Tibial artery (tissue), 4 donors: ENCODE results near the gene PERCC1.
"Not testable (repeated sequence)": the region's sequence is repeated elsewhere in the genome, so short reads cannot be mapped to it uniquely, and the experiment has no call there.

ENCODE experiments used
- DNase-seq, 2 donors: peaks; one replicate each; pipeline ENCODE4 v3.0.0-alpha.2; 2019
- H3K27ac ChIP-seq, 2 donors: fragments of 200-600 bp; sonication (generic) in 1 of 2; 1 replicate in 1 of 2; 2 replicates in 1 of 2; pipeline ENCODE4 v1.5.1; 2018 to 2019; ENCODE audit warnings: mild to moderate bottlenecking in 1 of 2
- H3K27me3 ChIP-seq, 2 donors: fragments of 200-600 bp; sonication (generic) in 1 of 2; one replicate each; pipeline versions ENCODE4 v1.5.1 to v1.6.0; 2016 to 2019
- H3K36me3 ChIP-seq, 3 donors: fragments of 200-600 bp; sonication (generic) in 2 of 3; one replicate each; pipeline ENCODE4 v1.5.1; 2016 to 2019; ENCODE audit warnings: mild to moderate bottlenecking in 2 of 3
- H3K4me1 ChIP-seq, 4 donors: fragments of 200-600 bp; sonication (generic) in 2 of 4; 1 replicate in 3 of 4; 2 replicates in 1 of 4; pipeline ENCODE4 v1.5.1; 2016 to 2019
- H3K4me3 ChIP-seq, 2 donors: fragments of 200-600 bp; sonication (generic) in 1 of 2; 1 replicate in 1 of 2; 2 replicates in 1 of 2; pipeline ENCODE4 v1.5.1; 2018 to 2019; ENCODE audit warnings: mild to moderate bottlenecking in 2 of 2
- H3K9me3 ChIP-seq, 3 donors: fragments of 200-600 bp; sonication (generic) in 1 of 3; one replicate each; pipeline ENCODE4 v1.5.1; 2016 to 2019
- intact Hi-C: fragments of 100-400 bp; cut with DNase I; formaldehyde crosslinking; loops from one replicate; pipeline ENCODE4 v1.15.0; 2023; ENCODE audit warnings: low total_unique reads
- TF ChIP-seq, protein P1 (sequence below), 2 experiments: fragments of 200-600 bp in 1 of 2; fragments of 450-650 bp in 1 of 2; IDR thresholded peaks; one replicate each; pipeline ENCODE4 v1.5.1; 2017 to 2019; ENCODE audit warnings: antibody characterized with exemption in 2 of 2, mild to moderate bottlenecking in 1 of 2, moderate library complexity in 1 of 2

The PERCC1 gene

DNA sequence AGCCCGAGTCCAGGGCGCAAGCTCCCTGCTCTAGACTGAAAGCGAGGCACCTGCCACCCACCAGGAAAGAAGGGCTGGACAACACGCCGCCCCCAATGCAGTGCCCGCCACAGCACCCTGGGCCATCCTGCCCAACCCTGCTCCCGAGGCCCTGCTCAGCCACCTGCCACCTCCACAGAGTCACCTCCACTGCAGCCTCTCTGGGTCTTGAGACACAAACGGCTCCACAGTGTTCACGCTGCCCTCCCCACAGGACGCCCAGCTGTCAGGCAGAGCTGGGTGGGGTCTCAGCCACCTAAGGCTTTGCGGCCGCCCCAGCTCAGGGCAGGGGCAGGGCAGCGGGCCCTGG lies 34.7 kb downstream of the PERCC1 start:
- no peak for DNase-seq
- H3K36me3 ChIP-seq: peaks cover 10 to 46% (median 14%) of the 10 kb centered on the region in 3 donors

DNA sequence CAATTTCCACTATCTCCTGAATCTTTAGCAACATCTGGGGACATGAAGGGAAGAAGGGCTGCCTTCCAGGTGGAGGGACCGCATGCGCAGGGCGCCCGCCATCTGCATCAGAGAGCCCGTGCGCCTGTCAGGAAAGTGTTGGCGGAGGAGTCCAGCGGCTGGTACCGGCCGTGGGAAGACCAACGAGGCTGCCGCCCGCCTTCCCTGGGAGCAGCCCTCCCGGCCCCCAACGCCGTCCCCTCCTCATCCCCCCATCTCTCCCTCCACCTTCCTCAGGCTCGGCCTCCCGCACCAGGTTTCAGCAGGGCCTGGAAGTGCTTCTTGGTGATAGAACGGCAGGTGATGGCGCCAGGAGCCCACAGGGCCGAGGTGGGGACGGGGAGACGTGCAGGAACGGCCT lies 35.2 kb downstream of the PERCC1 start:
- Histone ChIP-seq H3K4me1 (peaks cover 0 to 9% (median 5%) of the 10 kb centered on the region in 4 donors), H3K9me3 (no peaks in the 10 kb centered on the region), H3K27ac (no peak overlapping the region), H3K4me3 (no peak overlapping the region), H3K36me3 (peaks cover 5 to 41% (median 9%) of the 10 kb centered on the region in 3 donors), H3K27me3 (no peaks in the 10 kb centered on the region)
- intact Hi-C loops: no loop called here
- no peak for DNase-seq
- TF ChIP-seq, protein P1, sequence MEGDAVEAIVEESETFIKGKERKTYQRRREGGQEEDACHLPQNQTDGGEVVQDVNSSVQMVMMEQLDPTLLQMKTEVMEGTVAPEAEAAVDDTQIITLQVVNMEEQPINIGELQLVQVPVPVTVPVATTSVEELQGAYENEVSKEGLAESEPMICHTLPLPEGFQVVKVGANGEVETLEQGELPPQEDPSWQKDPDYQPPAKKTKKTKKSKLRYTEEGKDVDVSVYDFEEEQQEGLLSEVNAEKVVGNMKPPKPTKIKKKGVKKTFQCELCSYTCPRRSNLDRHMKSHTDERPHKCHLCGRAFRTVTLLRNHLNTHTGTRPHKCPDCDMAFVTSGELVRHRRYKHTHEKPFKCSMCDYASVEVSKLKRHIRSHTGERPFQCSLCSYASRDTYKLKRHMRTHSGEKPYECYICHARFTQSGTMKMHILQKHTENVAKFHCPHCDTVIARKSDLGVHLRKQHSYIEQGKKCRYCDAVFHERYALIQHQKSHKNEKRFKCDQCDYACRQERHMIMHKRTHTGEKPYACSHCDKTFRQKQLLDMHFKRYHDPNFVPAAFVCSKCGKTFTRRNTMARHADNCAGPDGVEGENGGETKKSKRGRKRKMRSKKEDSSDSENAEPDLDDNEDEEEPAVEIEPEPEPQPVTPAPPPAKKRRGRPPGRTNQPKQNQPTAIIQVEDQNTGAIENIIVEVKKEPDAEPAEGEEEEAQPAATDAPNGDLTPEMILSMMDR (IDR thresholded peaks at IDR 0.05): no peak

More for the DNA sequence above, 34.7 kb downstream of the PERCC1 start:
- Histone ChIP-seq H3K9me3 (no peaks in the 10 kb centered on the region), H3K27ac (no peak overlapping the region), H3K4me3 (no peak overlapping the region), H3K4me1 (peaks cover 0 to 3% (median 2%) of the 10 kb centered on the region in 4 donors), H3K27me3 (no peaks in the 10 kb centered on the region)
- intact Hi-C loops: no loop called here
- TF ChIP-seq, protein P1 (IDR thresholded peaks at IDR 0.05): no peak

DNA sequence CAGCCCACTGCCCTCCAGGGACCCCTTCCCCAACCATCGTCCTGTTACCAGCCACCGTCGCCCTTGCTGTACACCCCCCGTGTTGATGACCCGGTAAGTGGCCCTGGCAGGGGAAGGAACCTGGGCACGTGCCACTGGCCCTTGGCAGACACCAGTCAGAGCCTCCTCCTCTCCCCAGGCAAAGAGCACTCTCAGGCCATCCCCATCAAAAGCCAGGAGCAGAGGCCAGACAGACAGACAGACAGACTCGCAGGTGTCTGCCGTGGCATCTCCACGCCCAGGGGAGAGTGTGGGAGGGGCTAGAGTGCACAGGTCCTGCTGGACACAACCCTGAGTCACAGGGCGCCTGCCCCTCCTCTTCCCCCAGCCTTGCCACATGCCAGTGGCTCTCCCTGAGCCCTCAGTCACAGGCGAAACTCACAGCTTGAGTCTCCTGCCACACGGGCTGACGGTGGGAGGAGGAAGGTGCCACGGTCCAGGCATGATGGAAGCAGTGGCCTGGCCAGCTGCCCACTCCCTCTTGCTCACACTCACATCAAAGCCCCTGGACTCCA lies 36.2 kb downstream of the PERCC1 start:
- TF ChIP-seq, protein P1 (IDR thresholded peaks at IDR 0.05): no peak
- no peak overlapping the region for H3K4me3 ChIP-seq
- no peak overlapping the region for H3K27ac ChIP-seq
- no peaks in the 10 kb centered on the region for H3K27me3 ChIP-seq
- no peak for DNase-seq
- H3K9me3 ChIP-seq: no peaks in the 10 kb centered on the region
- peaks cover 0 to 10% (median 5%) of the 10 kb centered on the region in 4 donors for H3K4me1 ChIP-seq
- intact Hi-C loops: no loop called here
- H3K36me3 ChIP-seq: peaks cover 0 to 38% (median 3%) of the 10 kb centered on the region in 3 donors

DNA sequence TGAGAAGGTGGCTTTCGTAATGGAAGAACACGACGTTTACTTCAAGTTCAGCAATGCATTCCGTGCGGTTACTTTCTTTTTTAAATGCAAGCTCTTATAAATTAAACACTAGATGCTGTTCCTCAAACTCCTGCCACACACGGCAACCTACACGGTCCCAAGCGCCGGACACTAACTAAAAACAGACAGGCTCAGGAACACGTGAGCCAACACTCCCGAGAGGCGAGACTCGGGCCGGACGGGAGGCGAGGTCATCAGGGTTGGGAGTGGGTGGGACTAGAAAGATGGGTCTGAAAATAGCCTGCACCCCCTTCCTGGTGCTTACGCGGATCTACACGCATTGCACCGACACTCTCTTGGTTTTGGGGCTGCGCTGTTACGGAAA lies 37.5 kb downstream of the PERCC1 start:
- Histone ChIP-seq H3K27me3 (no peaks in the 10 kb centered on the region), H3K36me3 (peaks cover 0 to 32% (median 3%) of the 10 kb centered on the region in 3 donors), H3K9me3 (no peaks in the 10 kb centered on the region), H3K27ac (no peak overlapping the region), H3K4me3 (no peak overlapping the region), H3K4me1 (peaks cover 0 to 15% (median 6%) of the 10 kb centered on the region in 4 donors)
- TF ChIP-seq, protein P1 (IDR thresholded peaks at IDR 0.05): no peak
- no peak for DNase-seq
- intact Hi-C loops: no loop called here

DNA sequence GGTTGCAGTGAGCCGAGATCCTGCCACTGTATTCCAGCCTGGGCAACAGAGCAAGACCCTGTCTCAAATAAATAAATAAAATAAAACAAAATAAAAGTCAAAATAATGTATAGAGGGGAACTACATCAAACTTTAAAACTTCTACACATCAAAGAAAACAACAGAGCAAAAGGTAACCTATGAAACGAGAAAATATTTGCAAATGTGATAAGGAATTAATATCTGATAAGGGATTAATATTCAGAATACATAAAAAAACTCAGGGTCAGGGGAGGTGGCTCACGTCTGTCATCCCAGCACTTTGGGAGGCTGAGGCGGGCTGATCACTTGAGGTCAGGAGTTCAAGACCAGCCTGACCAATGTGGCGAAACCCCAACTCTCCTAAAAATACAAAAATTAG lies 38.3 kb downstream of the PERCC1 start:
- Histone ChIP-seq H3K36me3 (peaks cover 0 to 25% (median 3%) of the 10 kb centered on the region in 3 donors), H3K4me1 (peaks cover 0 to 22% (median 13%) of the 10 kb centered on the region in 4 donors)
- H3K27ac ChIP-seq, intact Hi-C loops, H3K4me3 ChIP-seq, H3K27me3 ChIP-seq, DNase-seq, H3K9me3 ChIP-seq: not testable (repeated sequence)

DNA sequence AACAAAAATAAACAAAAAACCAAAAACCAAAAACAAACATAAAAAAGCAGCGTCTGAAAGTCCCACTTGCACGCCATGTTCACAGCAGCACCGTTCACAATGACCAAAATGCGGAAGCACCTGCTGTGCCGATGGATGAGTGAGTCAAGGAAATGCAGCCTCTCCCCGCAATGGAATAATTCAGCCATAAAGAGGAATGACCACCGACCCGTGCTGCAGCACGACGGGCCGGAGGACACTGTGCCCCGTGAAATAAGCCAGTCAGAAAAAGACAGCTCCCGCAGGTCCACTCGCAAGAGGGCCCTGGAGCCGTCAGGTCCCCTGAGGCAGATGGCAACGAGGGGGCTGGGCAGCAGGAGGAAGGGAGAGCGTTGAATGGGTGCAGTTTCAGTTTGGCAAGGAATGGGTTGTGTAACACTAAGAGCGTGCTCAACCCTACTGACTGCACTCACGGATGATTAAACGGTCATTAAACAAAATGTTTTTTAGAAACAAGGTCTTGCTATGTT lies 38.9 kb downstream of the PERCC1 start:
- TF ChIP-seq, protein P1 (IDR thresholded peaks at IDR 0.05): no peak
- DNase-seq: no peak
- Histone ChIP-seq H3K4me3 (no peak overlapping the region), H3K9me3 (no peaks in the 10 kb centered on the region), H3K4me1 (peaks cover 0 to 26% (median 14%) of the 10 kb centered on the region in 4 donors), H3K27me3 (no peaks in the 10 kb centered on the region), H3K36me3 (peaks cover 0 to 19% (median 0%) of the 10 kb centered on the region in 3 donors), H3K27ac (no peak overlapping the region)
- intact Hi-C loops: loop anchor here (10.0 kb wide), 1 partner anchor 45 kb away; the partner anchor contains the start of gene UQCC4
